ENCODE measurements around the gene ADARB2.

The ADARB2 gene

DNA sequence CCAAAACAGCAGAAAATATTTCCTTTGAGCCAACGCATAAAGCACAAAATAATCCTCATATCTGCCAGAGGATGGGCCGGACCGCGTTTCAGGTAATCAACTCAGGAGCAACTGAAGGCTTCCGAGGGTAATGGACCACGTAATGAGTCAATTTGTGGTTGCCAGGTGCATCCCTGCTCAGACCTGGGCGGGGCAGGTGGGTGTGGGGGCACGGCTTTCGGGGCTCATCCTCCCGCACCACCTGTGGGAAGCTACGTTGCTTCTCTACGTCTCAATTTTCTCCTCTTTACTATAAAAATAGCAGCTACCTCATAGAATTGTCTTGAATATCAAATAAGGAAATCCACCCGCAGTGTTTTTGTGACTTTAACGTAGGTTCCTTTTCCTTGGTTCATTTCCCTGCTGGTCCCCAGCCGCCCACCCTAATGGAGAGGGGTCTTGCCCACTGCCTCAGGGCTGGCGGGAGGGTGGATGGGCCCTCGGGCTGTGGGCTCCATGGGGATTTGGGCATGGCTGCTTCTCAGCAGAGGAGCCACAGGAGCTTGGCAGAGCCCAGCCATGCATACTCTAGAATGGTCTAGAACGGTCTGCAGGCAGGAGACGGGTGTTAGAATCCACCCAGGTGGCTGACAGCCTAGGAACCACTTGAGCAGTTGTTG is 324.7 kb downstream of the ADARB2 start:
- DNase-seq (ENCODE audit: insufficient read length, low spot score) (no peak), FAIRE-seq (no peak)
- TF ChIP-seq POLR2A (IDR thresholded peaks at IDR 0.05; ENCODE audit: low read depth, low read length), result no peak

GRCh38 chr10:1411956-1412355 is 325.4 kb downstream of the ADARB2 start:
- no peak for TF ChIP-seq POLR2A (IDR thresholded peaks at IDR 0.05; ENCODE audit: low read depth, low read length)
- FAIRE-seq (no peak), DNase-seq (ENCODE audit: insufficient read length, low spot score) (no peak)

- no peak for DNase-seq (ENCODE audit: insufficient read length, low spot score)
- FAIRE-seq, result no peak
- no peak for TF ChIP-seq POLR2A (IDR thresholded peaks at IDR 0.05; ENCODE audit: low read depth, low read length)
These were observed 325.9 kb downstream of the ADARB2 start for GRCh38 chr10:1411451-1411850.

- no peak for FAIRE-seq
- TF ChIP-seq POLR2A (IDR thresholded peaks at IDR 0.05; ENCODE audit: low read depth, low read length), result no peak
- no peak for DNase-seq (ENCODE audit: insufficient read length, low spot score)
These were observed 326.6 kb downstream of the ADARB2 start for GRCh38 chr10:1410469-1411395.

GRCh38 chr10:1410032-1410431 is 327.3 kb downstream of the ADARB2 start:
- DNase-seq (ENCODE audit: insufficient read length, low spot score) (no peak), FAIRE-seq (no peak)
- no peak for TF ChIP-seq POLR2A (IDR thresholded peaks at IDR 0.05; ENCODE audit: low read depth, low read length)

DNA sequence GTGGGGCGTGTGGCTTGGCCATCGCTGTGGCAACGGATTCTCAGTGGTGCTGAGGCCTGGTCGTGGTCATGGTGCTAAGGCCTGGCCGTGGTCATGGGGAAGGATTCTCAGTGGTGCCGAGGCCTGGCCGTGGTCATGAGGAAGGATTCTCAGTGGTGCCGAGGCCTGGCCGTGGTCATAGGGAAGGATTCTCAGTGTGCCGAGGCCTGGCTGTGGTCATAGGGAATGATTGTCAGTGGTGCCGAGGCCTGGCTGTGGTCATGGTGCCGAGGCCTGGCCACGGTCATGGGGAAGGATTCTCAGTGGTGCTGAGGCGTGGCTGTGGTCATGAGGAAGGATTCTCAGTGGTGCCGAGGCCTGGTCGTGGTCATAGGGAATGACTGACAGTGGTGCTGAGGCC is 327.9 kb downstream of the ADARB2 start:
- DNase-seq (ENCODE audit: insufficient read length, low spot score) (no peak), FAIRE-seq (no peak)
- TF ChIP-seq POLR2A (IDR thresholded peaks at IDR 0.05; ENCODE audit: low read depth, low read length), result no peak

DNA sequence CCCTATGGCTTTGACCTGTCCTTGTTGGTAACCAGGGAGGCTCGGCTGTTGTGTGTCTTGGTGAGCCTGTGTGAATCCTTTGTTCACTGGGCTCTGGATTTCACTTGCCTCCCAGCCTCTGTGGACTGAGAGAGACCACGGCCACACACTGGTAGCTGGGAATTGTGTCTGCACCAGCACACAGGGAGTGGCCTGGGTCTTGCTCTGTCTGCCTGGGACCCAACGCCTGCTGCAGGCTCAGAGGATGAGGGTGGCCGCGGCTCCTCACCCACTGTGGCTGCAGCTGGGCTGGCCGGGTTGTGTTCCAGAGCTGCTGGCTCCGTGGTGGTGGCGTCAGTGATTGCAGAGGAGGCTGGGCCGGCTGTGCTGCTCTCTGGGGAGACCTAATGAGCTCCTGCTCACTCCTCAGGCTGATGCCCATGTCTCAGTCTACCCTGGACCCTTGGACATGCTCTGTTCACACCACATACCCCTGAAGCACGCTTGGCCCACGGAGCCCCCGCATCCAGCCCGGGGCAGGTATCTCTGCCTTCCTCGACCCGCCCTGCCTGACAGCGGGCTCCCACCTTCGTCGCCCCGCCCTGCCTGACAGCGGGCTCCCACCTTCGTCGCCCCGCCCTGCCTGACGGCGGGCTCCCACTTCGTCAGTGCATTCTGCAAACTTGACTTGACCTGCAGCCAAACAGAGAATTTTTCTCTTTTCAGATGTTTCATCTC is 328.5 kb downstream of the ADARB2 start:
- no peak for DNase-seq (ENCODE audit: insufficient read length, low spot score)
- FAIRE-seq, result no peak
- TF ChIP-seq POLR2A (IDR thresholded peaks at IDR 0.05; ENCODE audit: low read depth, low read length), result no peak

- no peak for DNase-seq (ENCODE audit: insufficient read length, low spot score)
- TF ChIP-seq POLR2A (IDR thresholded peaks at IDR 0.05; ENCODE audit: low read depth, low read length), result no peak
- no peak for FAIRE-seq
These were observed 330.1 kb downstream of the ADARB2 start for GRCh38 chr10:1406967-1407945.

- FAIRE-seq (no peak), DNase-seq (ENCODE audit: insufficient read length, low spot score) (no peak)
- no peak for TF ChIP-seq POLR2A (IDR thresholded peaks at IDR 0.05; ENCODE audit: low read depth, low read length)
These were observed 331.0 kb downstream of the ADARB2 start for GRCh38 chr10:1406132-1406966.

DNA sequence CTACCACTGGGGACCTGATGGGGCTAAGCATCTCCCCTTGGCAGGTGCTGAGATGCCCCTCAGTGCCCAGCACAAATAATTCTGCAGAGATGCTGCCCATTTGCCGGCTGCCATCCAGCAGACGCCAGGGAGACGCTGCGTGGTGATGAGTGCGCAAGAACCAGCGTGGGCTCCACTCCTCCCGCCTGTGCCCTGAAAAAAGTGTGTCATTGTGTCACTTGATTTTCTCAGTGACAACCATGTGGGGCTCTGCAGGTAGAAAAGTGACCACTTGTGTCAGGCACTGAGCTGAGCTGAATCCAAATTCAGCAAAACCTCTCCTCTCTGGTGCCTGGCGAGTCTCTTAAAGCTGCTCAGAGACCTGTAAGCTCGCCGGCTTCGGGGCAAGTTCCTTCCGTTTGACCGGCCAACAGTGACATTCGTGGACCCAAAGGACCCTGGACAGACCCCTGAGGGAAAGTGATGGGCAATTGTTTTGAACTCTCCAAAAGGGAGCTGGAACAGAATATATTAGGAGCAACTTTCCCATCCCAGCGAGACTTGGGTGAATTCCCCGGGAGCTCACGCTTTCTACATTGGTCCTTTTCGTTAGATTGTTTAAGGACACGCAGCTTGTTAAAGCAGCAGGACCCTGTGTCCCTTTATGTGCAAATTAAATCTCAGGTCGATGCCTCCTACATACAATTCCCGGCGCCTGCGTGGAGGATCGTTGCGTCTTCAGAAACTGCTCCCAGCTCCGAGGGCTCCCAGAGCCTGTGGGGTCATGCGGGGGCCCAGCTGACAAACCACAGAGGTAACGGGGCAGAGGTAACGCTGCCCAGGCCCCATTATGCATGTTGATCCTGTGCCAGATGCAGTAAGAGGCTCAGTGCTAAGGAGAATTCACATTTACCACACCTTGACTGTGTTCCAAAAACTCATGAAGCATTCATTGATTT is 332.7 kb downstream of the ADARB2 start:
- FAIRE-seq (no peak), DNase-seq (ENCODE audit: insufficient read length, low spot score) (no peak)
- TF ChIP-seq POLR2A (IDR thresholded peaks at IDR 0.05; ENCODE audit: low read depth, low read length), result no peak

GRCh38 chr10:1403508-1404322 is 333.6 kb downstream of the ADARB2 start:
- DNase-seq (ENCODE audit: insufficient read length, low spot score) (no peak), FAIRE-seq (no peak)
- no peak for TF ChIP-seq POLR2A (IDR thresholded peaks at IDR 0.05; ENCODE audit: low read depth, low read length)
